Nephron progenitor cell (in vitro differentiated cells): ENCODE data around the gene ZPBP.

Experiments
- DNase-seq: peaks from one replicate; pipeline ENCODE4 v3.0.0; 2021
- H3K27ac Mint-ChIP-seq: 2 replicates; pipeline ENCODE4 v1.8.0; 2021; ENCODE audit warnings: mild to moderate bottlenecking, moderate library complexity, mixed read lengths
- H3K27me3 Mint-ChIP-seq: 2 replicates; pipeline ENCODE4 v1.8.0; 2021; ENCODE audit warnings: mild to moderate bottlenecking, low read depth, mixed read lengths; ENCODE audit not compliant: poor library complexity
- H3K36me3 Mint-ChIP-seq: 2 replicates; pipeline ENCODE4 v1.8.0; 2021; ENCODE audit warnings: low read depth, mixed read lengths
- H3K4me1 Mint-ChIP-seq: 2 replicates; pipeline ENCODE4 v1.8.0; 2021; ENCODE audit warnings: mixed read lengths
- H3K4me3 Mint-ChIP-seq: 2 replicates; pipeline ENCODE4 v1.8.0; 2021; ENCODE audit warnings: mild to moderate bottlenecking, moderate library complexity, mixed read lengths
- H3K9me3 Mint-ChIP-seq: 2 replicates; pipeline ENCODE4 v1.8.0; 2021; ENCODE audit warnings: mild to moderate bottlenecking, moderate library complexity, mixed read lengths
- TF ChIP-seq, protein P1 (sequence below): fragments of 200-600 bp; sonication (generic); IDR thresholded peaks from 2 replicates; pipeline ENCODE4 v1.5.0; 2021; ENCODE audit warnings: antibody characterized with exemption

ZPBP gene

DNA sequence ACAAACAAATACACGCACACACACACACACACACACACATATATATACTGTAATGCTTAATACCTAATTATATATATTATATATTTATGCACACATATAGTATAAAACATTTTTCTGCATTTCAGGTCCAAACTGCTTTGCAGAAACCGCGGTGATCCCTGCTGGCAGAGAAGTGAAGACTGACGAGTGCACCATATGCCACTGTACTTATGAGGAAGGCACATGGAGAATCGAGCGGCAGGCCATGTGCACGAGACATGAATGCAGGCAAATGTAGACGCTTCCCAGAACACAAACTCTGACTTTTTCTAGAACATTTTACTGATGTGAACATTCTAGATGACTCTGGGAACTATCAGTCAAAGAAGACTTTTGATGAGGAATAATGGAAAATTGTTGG, 181.1 kb downstream of the ZPBP start:
- Mint-ChIP-seq H3K9me3 (no peaks in the 10 kb centered on the region), H3K4me3 (no peak overlapping the region)
- TF ChIP-seq, protein P1, sequence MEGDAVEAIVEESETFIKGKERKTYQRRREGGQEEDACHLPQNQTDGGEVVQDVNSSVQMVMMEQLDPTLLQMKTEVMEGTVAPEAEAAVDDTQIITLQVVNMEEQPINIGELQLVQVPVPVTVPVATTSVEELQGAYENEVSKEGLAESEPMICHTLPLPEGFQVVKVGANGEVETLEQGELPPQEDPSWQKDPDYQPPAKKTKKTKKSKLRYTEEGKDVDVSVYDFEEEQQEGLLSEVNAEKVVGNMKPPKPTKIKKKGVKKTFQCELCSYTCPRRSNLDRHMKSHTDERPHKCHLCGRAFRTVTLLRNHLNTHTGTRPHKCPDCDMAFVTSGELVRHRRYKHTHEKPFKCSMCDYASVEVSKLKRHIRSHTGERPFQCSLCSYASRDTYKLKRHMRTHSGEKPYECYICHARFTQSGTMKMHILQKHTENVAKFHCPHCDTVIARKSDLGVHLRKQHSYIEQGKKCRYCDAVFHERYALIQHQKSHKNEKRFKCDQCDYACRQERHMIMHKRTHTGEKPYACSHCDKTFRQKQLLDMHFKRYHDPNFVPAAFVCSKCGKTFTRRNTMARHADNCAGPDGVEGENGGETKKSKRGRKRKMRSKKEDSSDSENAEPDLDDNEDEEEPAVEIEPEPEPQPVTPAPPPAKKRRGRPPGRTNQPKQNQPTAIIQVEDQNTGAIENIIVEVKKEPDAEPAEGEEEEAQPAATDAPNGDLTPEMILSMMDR: no peak

GRCh38 chr7:49894543-49894942, 198.5 kb downstream of the ZPBP start:
- peaks cover 5% of the 10 kb centered on the region for H3K9me3 Mint-ChIP-seq
- H3K36me3 Mint-ChIP-seq: no peaks in the 10 kb centered on the region
- TF ChIP-seq, protein P1: no peak
- H3K27me3 Mint-ChIP-seq: peaks cover 8% of the 10 kb centered on the region
- no peak overlapping the region for H3K27ac Mint-ChIP-seq
- H3K4me1 Mint-ChIP-seq: no peaks in the 10 kb centered on the region
- no peak for DNase-seq
- H3K4me3 Mint-ChIP-seq: no peak overlapping the region

More for the DNA sequence above, 181.1 kb downstream of the ZPBP start:
- no peaks in the 10 kb centered on the region for H3K36me3 Mint-ChIP-seq
- no peaks in the 10 kb centered on the region for H3K4me1 Mint-ChIP-seq
- no peaks in the 10 kb centered on the region for H3K27me3 Mint-ChIP-seq
- DNase-seq: no peak
- no peak overlapping the region for H3K27ac Mint-ChIP-seq

- Mint-ChIP-seq H3K4me3 (no peak overlapping the region), H3K27me3 (peaks cover 8% of the 10 kb centered on the region), H3K36me3 (no peaks in the 10 kb centered on the region), H3K27ac (no peak overlapping the region), H3K4me1 (no peaks in the 10 kb centered on the region), H3K9me3 (peaks cover 5% of the 10 kb centered on the region)
- TF ChIP-seq, protein P1: no peak
- DNase-seq: no peak
Observed at GRCh38 chr7:49893131-49893530, 199.9 kb downstream of the ZPBP start.

GRCh38 chr7:49892481-49892880, 200.6 kb downstream of the ZPBP start:
- DNase-seq: no peak
- Mint-ChIP-seq H3K36me3 (no peaks in the 10 kb centered on the region), H3K4me1 (no peaks in the 10 kb centered on the region), H3K9me3 (peaks cover 5% of the 10 kb centered on the region), H3K27me3 (peaks cover 5% of the 10 kb centered on the region), H3K27ac (no peak overlapping the region), H3K4me3 (no peak overlapping the region)
- TF ChIP-seq, protein P1: no peak
